ENCODE data around the gene ARHGEF33.

DNA sequence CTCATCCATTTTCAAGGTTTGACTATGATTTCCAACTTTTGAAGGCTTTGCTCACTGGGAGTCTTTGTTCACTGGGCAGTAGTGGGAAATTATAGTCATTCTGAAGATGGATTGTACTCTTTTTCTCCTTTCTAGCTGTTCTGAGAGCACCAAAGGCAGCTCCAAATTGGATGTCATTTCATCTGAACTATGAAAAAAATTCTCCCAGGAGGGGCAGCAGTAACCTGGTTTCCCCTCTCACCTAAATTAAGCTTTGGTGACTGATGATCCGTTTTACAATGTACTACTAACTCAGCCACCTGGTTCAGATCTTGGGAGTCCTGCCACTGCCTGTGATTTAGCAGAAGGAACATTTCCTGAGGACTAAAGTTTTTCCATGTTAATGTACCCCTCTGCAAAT, 17.6 kb downstream of the ARHGEF33 start:
- TF ChIP-seq CTCF (conservative IDR thresholded peaks at IDR 0.05 in 1 of 2, IDR thresholded peaks at IDR 0.05 in 1 of 2; ENCODE audit: extremely low read depth in 1 of 2, insufficient read depth in 1 of 2, low read depth in 1 of 2, low read length in 2 of 2) (no peak), EZH2 (IDR thresholded peaks at IDR 0.05; ENCODE audit: borderline replicate concordance, low read length) (no peak)

Data from mammary epithelial cell (primary cell).